Kasumi-1 (cell line): ENCODE results near the gene S100A7A.
A peak's percentile ranks its signal among the peaks of the same experiment; 100 is the strongest.
"Not testable (repeated sequence)": the region's sequence is repeated elsewhere in the genome, so short reads cannot be mapped to it uniquely, and the experiment has no call there.

Experiments
- DNase-seq, 2 experiments: peaks; one replicate each; lab custom pipeline; 2025; lab: John Stamatoyannopoulos, UW

S100A7A gene

GRCh38 chr1:153422450-153423068 lies 6.2 kb downstream of the S100A7A start:
- DNase-seq: peak; percentile 60 to 82

DNA sequence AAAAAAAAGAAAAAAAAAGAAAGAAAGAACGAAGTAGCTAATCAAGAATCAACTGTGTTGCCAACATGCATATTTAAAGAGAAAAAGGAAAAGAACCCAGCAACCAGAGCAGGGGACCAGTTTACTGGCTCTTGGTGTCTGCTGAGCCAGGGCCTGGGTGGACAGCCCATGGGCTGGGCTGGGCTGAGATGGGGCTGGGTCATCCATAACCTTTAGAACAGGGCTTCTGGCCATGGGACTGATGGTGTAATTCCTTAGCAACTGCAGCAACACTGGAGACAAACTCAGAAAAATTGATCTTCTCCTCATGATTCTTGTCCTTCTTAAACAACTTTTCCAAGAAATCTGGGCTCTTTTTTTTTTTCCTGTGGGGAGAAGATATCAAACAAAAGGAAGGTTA lies 10.5 kb downstream of the S100A7A start:
- no peak for DNase-seq

- no peak for DNase-seq
These were observed 11.8 kb downstream of the S100A7A start for GRCh38 chr1:153428073-153428638.

- no peak for DNase-seq
These were observed 12.5 kb downstream of the S100A7A start for GRCh38 chr1:153428791-153429190.

- no peak for DNase-seq
These were observed 13.2 kb downstream of the S100A7A start for GRCh38 chr1:153429266-153430165.

DNA sequence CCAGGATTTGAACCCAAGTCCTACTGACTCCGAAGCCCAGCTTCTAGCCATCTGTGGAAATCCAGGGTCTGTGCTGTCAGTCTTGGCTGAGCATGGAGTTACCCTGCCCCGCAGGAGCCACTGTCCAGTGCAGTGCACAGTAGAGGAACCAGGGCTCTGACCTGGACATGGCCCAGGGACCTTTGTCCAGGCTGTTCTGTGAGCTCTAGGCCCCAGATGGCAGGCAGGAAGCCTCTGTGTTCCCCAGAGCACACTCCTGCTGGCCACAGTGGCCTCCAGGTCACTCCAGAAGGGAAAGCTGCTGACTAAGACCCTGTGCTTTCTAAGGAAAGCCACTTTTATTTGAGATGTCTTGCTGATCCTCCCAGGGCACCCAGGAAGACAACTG lies 13.8 kb downstream of the S100A7A start:
- no peak for DNase-seq

- no peak for DNase-seq
These were observed 14.2 kb downstream of the S100A7A start for GRCh38 chr1:153430561-153430960.

DNA sequence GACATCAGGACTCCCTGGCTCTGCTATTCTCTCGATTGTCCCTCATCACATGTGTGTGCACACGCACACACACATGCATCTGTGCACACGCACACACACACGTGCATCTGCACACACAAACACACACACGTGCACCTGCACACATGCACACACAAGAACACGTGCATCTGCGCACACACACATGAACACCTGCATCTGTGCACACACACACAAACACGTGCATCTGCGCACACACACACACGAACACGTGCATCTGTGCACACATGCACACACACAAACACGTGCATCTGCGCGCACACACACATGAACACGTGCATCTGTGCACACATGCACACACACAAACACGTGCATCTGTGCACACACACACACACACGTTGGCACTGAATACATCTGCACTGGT lies 14.7 kb downstream of the S100A7A start:
- no peak for DNase-seq

DNA sequence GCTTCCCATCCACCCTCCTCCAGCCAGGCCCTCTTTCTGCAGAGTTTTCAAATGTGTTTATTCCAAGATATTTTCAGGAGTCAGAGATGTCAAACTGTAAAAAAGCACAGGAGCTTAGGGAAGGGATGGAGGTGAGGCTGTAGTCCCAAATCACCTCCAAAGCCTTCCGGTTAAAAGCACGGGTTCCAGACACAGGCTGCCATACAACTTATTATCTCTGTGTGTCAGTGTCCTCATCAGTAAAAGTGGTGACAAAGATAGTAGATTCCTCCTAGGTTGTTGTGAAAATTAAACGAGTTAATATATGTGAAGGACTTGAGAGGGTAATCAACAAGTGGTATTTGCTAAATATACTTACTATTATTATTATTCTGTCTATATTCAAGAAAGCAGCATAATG lies 15.1 kb downstream of the S100A7A start:
- DNase-seq: no peak

DNA sequence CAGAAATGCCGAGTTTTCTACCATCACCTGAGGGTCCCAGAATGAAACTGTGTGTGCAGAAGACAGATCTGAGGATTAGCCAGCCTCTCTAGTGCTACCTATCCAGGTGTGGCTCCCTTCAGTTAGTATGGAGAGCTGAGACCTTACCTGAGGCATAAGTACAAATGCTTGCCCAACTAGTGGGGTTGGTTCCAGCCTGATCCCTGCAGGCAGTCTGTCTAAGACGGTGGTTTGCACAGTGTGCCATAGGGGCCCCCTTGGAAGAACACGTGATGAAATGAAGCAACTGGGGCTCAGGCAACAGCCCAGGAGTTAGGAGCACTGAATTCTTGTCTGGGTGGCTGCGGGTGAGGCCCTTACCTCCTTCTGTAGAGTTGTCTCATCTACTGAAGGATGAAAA lies 15.6 kb downstream of the S100A7A start:
- DNase-seq: no peak

GRCh38 chr1:153432874-153433681 lies 16.8 kb downstream of the S100A7A start:
- DNase-seq: no peak

- DNase-seq: no peak
These were observed 18.6 kb downstream of the S100A7A start for GRCh38 chr1:153434746-153435455.

- DNase-seq: no peak
These were observed 20.9 kb downstream of the S100A7A start for GRCh38 chr1:153437236-153437635.

GRCh38 chr1:153438599-153438998 lies 22.3 kb downstream of the S100A7A start:
- no peak for DNase-seq

DNA sequence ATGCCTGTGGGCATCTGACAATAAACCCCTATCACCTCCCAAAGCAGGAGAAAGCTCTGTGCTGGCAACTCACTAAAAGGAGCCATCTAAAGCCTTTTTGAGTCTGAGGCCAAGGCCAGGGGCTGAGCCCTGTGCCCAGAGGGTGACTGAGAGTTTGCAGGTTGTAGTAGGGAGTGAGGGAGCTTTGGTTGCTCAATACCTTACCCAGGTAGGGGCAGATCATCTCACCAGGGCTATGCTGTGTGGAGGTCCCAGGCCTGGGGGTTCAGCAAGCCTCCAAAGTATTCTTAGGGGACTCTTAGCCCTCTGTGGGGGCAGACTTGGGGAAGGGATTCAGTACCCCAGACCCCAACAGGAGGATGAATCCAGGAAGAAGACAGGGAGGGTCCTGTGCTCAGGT lies 23.0 kb downstream of the S100A7A start:
- DNase-seq: no peak

DNA sequence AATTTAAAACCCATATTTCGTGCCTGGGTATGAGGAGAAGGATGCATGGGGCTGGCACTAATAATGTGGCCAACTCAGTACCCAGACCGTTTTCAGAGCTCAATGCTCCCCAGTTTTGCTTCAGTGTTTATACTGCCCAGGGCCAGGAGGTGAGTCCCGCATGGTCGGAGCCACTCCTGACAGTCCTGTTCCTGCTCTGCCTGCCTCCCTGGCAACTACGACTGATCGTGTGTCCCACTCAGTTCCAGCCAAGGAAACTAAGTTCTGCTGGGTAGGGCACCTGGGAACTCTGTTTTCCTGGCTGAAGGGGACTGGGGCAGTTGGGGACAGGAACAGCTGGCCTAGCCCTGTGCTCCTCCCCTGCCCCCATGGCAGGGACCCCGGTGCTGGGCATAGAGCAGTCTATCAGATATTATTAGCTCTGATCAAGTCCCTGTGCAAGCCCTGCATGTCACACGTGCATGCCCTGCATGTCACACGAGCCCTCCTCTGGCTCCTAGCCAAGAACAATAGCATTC lies 25.0 kb downstream of the S100A7A start:
- DNase-seq: no peak

- no peak for DNase-seq
These were observed 27.2 kb downstream of the S100A7A start for GRCh38 chr1:153443486-153443885.

GRCh38 chr1:153444078-153444477 lies 27.8 kb downstream of the S100A7A start:
- DNase-seq: no peak

GRCh38 chr1:153447498-153448170 lies 31.3 kb downstream of the S100A7A start:
- DNase-seq: no peak

- not testable (repeated sequence) for DNase-seq
These were observed 32.5 kb downstream of the S100A7A start for GRCh38 chr1:153448851-153449250.

DNA sequence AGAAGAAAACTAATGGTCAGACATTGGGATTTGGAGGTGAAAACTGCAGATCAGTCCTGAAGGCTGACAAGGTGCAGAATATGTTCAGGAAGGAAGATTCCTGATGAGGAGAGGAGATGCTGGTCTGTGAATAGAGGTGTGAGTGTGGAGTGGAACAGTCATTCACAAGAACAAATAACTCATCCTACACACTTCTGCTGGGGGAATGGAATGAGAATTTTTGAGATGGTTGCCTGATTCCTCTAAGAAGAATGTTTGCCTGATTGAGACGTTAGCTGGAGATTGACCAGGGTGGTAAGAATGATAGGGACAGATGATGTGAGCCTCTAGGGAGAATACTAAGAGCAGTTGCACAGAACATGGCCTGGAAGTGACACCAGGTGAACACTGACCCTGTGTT lies 40.1 kb downstream of the S100A7A start:
- DNase-seq: no peak
